Measurements from ENCODE around the gene SIGLEC5.

SIGLEC5 gene

DNA sequence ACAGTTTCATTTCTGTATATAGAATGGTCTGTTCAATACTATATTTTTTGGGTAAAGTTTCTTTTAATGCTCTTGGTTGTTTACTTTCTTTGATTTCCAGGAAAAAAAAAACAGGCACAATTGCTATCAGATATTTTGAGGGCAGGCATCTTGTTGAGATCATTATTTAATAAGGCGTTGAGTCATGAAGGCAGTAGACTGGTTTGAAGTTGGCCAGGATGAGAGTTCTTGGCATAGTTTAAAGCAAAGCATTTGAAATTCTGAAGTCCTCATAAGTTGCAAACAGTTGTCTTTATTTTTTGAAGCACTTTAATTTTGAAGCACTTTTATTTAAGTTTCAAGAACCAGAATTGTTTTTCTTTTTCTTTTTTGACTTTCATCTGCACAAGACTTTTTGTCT lies 61.7 kb downstream of the SIGLEC5 start:
- no peak overlapping the region for H3K4me3 ChIP-seq (ENCODE audit: low read depth, low read length)
- in situ Hi-C loops (cut with HindIII; ENCODE audit: low sequenced_read_pairs) = no loop called here
- DNase-seq (ENCODE audit: low read depth) = no peak
- TF ChIP-seq, protein P1, sequence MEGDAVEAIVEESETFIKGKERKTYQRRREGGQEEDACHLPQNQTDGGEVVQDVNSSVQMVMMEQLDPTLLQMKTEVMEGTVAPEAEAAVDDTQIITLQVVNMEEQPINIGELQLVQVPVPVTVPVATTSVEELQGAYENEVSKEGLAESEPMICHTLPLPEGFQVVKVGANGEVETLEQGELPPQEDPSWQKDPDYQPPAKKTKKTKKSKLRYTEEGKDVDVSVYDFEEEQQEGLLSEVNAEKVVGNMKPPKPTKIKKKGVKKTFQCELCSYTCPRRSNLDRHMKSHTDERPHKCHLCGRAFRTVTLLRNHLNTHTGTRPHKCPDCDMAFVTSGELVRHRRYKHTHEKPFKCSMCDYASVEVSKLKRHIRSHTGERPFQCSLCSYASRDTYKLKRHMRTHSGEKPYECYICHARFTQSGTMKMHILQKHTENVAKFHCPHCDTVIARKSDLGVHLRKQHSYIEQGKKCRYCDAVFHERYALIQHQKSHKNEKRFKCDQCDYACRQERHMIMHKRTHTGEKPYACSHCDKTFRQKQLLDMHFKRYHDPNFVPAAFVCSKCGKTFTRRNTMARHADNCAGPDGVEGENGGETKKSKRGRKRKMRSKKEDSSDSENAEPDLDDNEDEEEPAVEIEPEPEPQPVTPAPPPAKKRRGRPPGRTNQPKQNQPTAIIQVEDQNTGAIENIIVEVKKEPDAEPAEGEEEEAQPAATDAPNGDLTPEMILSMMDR (IDR thresholded peaks at IDR 0.05; ENCODE audit: low read depth, low read length, missing control alignments) = no peak

DNA sequence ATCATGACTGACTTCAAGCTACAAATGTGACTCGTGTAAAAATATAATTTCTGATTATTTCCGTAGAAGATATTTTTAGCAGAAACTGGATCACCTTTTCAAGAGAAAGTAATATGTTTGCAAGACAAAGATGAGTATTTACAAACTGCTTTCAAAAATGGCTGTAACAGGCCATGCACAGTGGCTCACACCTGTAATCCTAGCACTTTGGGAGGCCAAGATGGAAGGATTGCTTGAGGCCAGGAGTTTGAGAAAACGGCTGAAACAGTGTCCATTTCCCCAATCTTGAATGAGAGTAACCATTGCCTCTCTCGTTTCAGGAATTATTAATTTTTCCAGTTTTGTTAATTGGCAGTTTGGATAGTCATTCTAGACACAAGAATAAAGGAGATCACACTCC lies 62.6 kb downstream of the SIGLEC5 start:
- in situ Hi-C loops (cut with HindIII; ENCODE audit: low sequenced_read_pairs) = no loop called here
- DNase-seq (ENCODE audit: low read depth) = no peak
- TF ChIP-seq, protein P1 (IDR thresholded peaks at IDR 0.05; ENCODE audit: low read depth, low read length, missing control alignments) = no peak

GRCh38 chr19:51566489-51567100 lies 63.6 kb downstream of the SIGLEC5 start:
- H3K4me3 ChIP-seq (ENCODE audit: low read depth, low read length) = no peak overlapping the region
- TF ChIP-seq, protein P1 (IDR thresholded peaks at IDR 0.05; ENCODE audit: low read depth, low read length, missing control alignments) = no peak
- in situ Hi-C loops (cut with HindIII; ENCODE audit: low sequenced_read_pairs) = no loop called here
- no peak for DNase-seq (ENCODE audit: low read depth)

More for the DNA sequence above, 62.6 kb downstream of the SIGLEC5 start:
- no peak overlapping the region for H3K4me3 ChIP-seq (ENCODE audit: low read depth, low read length)

DNA sequence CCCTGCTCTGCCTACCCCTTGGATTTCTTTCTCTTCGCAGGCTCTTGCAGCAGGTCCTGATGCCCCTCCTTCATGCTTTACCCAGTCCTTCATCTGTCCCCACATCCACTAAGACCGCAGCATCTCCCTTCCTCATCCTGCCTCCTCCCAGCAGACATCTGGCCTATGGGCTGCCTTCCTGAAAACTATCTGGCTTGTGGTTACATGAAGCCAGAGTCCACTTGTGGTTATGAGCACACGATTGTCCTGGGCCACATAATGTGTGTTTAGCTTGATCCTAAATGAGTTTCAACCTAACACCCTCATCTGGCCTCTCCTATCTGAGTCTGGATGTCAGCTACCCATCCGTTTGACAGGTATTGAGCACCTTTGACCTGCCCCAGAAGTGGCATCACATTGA lies 64.6 kb downstream of the SIGLEC5 start:
- H3K4me3 ChIP-seq (ENCODE audit: low read depth, low read length) = no peak overlapping the region
- no peak for DNase-seq (ENCODE audit: low read depth)
- TF ChIP-seq, protein P1 (IDR thresholded peaks at IDR 0.05; ENCODE audit: low read depth, low read length, missing control alignments) = no peak
- in situ Hi-C loops (cut with HindIII; ENCODE audit: low sequenced_read_pairs) = no loop called here

DNA sequence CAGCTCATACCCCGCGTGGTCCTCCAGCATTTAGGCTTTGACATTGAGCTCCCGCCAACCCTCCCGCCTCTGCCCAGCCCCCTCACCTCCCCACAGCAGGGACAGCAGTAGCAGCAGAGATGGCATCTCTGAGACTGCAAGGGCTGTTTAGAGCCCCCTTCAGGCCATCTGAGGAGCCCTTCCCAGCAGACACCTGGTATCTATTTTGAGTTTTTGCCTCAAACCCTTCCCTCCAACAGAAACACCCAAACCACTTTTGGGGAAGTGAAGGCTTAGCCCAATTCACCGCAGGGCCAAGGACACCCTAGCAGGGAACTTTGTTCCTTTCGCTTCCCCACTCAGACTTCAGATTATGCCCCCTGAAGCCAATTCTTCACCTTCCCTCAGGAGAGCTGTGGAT lies 65.4 kb downstream of the SIGLEC5 start:
- DNase-seq (ENCODE audit: low read depth) = no peak
- H3K4me3 ChIP-seq (ENCODE audit: low read depth, low read length) = no peak overlapping the region
- in situ Hi-C loops (cut with HindIII; ENCODE audit: low sequenced_read_pairs) = no loop called here
- TF ChIP-seq, protein P1 (IDR thresholded peaks at IDR 0.05; ENCODE audit: low read depth, low read length, missing control alignments) = no peak
